ENCODE measurements around the gene C14orf132.
"Not testable (repeated sequence)": the region's sequence is repeated elsewhere in the genome, so short reads cannot be mapped to it uniquely, and the experiment has no call there.

C14orf132 gene

DNA sequence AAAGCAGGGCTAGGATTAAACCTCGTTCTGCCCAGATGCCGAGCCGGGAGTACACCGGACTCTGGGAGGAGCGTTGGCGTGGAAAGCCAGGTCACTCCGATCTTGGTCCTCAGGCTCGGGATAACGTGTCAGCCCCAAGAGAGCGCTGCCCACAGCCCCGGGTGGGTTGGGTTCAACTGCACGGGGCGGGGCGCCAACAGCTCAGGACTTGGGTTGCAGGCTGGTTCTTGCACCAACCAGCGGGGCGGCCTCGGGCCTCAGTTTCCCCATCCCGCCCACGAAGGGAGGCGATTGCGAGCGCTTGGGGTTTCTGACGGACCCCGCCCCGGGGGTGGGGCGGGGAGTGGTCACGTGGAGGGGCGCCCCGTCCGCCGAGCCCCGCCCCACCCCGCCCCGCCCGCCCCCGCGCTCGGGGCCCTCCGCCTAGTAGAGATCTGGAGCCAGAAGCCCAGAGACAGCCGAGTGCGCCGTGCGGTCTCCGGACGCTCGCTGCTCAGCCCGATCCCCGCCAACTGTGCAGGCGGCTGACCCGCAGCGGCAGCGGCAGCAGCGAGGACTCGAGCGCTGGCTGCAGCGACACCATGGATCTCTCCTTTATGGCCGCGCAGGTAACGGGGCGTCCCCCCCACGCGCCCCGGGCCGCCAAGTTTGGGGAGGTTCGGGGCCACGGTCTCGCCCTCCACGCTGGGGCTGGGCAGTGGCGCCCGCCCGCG, at the start of gene C14orf132:
TSS of gene C14orf132 (plus strand) at position 443 of the 713 bp plus-strand sequence. CDS start at position 582, 139 bp downstream.
- peak; percentile 72 to 74 for DNase-seq

DNA sequence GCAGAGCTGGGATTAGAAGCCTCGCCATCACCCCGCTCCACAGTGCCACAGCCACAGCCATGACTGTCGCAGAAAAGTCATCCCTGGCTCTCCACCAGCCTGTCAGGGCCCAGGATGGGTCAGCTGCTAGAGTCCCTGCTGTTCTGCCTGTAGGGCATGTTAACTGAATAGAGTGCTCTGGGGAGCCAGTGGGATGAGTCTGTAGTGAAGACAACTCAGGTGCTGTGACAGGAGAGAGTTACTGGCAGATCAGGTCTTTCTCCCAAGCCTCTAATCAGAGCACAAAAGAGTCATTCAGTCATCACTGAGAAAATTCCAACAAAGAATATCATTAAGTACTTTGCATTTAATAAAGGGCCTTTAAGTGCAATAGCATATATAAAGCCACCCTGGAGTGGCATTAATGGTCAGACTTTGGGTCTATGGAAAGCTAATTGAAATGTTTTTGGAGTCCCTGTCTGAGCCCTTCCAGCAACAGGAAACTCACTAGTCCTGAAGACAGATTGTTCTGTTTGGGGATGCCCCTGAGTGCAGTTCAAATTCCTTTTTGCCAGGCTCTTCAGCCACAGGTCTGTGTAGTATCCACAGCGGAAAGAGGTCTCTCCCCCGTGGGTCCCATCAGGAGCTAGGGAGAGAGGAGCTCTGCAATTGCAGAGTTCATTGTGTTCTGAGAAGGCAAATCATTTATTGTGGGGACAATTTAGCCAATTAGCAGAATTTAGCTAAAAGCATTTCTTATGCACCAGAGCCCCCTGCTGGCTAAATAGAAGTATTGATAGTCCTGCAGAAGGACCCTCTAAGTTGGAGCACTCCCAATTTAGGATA, 45.2 kb upstream of the C14orf132 start:
- DNase-seq = peak in 1 of 2 experiments; percentile 9

DNA sequence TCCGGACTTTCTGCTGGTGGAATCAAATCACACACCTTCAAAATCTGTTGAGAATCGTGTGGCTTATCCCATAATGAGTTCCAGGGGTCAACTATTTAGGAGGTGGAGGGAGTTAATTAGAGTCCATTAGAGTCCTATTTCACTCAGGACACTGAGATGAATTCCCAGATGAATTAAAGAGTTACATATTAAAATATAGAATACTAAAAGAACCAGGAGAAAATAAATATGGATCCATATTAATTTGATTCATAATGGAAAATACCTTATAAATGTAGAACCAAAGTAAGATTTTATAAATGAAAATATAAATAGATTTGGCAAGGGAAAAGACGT, 44.6 kb upstream of the C14orf132 start:
- DNase-seq = no peak

DNA sequence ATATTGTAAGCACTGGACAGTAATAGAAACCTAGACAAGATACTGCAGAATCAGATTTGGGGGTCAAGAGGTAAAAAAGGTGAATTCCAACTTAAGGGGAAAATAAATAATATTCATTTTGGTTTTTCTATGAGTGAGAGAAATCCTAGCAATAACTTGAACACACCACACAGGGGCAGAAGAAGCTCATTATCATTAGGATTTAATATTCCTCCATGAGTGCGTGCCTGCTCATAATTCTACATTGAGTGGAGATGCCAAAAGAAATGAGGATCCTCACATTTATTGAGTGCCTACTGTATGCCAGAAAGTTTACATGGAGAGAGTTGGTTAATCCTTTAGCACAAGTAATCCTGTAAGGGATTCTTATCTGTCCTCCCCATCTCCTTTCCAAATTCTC, 40.5 kb upstream of the C14orf132 start:
- no peak for DNase-seq

DNA sequence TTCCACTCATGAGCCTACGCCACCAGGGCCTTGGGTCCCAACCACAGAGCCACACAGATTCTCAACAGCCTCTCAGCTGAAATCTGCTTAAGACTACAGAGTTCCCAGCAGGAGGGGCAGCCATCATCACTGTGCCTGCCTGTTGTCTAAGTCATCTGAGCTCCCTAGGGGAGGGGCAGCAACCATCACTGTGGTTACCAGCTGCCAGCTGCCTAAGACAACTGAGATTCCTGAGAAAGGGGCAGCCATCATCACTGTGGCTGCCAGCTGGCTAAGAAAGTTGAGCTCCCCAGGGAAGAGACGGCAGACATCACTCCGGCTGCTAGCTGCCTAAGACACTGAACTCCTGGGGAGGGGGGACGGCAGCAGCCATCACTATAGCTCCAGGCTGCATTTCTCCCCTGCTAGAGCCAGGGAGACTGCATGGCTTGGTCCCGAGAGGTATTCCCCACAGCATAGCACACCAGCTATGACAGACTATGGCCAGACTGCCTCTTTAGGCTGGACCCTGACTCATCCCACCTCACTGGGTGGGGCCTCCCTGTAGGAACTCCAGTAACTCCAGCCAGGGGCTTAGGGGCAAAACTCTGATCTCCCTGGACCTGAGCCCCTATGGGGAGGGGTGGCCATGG, 37.2 kb upstream of the C14orf132 start:
- DNase-seq = no peak

DNA sequence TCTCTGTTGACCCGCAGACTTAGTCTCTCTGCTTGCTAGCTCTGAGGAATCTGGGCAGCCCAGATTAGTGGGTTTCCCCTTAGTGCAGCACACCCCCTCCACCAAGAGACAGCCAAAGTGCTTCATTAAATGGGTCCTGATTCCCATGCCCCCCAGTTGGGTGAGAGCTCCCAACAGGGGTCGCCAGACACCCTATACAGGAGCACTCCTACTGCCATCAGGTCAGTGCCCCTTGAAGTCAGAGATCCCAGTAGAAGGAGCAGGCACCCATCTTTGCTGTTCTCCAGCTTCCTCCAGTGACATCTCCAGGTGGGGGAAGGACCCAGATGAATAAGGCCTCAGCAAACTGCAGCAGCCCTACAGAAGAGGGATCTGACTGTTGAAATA, 36.7 kb upstream of the C14orf132 start:
- DNase-seq = no peak

DNA sequence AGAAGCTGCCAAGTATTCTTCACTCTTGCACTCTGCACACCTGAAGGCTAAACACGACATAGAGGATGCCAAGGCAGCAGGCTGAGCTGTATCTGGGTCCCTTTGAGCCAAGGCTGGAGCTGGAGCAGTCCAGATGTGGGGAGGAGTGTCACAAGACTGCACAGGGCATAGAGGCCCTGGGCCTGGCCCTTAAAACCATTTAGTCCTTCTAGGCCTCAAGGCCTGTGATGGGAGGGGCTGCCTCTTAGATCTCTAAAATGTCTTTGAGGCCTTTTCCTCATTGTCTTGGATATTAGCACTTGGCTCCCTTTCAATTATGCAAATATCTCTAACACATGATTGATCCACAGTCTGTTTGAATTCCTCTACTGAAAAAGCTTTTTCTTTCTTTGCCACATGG, 28.0 kb upstream of the C14orf132 start:
- no peak for DNase-seq

DNA sequence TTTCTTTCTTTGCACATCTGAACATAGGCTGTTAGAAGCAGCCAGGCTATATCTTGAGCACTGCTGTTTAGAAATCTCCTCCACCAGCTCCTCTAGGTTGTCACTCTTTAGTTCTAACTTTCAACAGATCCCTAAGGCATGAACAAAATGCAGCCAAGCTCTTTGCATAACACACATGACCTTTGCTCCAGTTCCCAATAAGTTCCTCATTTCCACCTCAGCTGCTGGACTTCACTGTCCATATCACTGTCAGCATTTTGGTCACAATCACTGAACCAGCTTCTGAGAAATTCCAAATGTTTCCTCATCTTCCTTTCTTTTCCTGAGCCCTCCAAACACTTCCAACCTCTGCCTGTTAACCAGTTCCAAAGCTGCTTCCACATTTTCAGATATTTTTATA, 27.6 kb upstream of the C14orf132 start:
- DNase-seq = no peak

DNA sequence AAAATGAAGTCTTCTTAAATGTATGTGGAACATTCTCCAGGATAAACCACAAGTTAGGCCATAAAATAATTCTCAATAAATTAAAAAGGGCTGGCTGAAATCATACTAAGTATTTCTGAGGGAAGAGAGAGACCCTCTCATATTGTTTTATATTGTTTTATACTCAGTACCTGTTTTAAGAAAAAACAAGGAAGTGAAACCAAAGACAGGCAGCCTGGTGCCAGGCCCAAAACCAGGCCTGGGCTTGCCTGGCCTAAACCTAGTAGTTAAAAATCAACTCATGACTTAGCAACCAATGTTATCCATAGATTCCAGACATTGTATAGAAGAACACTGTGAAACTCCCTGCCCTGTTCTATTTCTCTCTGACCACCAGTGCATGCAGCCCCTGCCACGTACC, 26.4 kb upstream of the C14orf132 start:
- not testable (repeated sequence) for DNase-seq

DNA sequence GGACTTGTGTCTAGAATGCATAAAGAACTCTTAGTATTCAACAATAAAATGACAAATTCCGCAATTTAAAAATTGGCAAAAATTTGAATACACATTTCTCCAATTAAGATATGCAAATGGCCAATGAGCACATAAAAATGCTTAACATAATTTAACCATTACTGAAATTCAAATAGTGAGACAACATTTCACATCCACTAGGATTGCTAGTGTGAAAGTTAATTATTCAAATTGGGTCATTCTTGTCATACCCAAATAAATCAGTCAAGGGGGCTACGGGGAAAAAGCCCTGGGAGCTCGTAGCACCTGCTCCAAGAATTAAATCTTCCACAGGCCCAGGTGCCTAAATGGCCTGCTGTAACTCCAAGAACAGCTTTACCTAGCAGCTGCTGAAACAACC, 25.0 kb upstream of the C14orf132 start:
- DNase-seq = no peak

DNA sequence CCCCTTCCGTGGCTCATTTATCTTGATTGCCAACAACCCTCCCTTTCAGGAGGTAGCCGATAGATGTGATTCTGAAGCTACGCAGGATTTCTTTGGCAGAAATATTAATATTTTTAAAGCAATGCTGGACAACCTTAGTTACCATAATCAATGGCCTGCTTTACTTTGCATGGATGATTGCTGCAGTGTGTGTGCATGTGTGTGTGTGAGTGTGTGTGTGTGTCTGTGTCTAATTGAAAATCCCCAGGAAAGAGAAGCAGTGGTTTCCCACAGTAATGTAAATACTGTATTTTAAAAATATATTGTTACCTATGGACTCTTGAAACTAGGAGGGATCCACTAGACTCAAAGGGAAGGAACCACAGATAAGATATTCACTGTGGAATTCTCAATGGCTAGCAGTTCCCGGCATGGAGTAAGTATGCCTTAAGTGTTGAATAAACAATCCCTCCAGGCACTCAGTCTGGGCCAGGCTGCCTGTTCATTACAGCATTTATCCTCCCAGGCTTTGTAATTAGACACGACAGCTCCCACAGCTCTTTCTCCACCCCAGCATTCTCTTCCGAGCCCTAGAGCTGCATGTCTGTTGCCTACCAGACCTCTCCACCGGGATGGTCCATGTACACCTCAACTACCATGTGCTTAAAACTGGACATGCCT, 22.5 kb upstream of the C14orf132 start:
- DNase-seq = no peak

DNA sequence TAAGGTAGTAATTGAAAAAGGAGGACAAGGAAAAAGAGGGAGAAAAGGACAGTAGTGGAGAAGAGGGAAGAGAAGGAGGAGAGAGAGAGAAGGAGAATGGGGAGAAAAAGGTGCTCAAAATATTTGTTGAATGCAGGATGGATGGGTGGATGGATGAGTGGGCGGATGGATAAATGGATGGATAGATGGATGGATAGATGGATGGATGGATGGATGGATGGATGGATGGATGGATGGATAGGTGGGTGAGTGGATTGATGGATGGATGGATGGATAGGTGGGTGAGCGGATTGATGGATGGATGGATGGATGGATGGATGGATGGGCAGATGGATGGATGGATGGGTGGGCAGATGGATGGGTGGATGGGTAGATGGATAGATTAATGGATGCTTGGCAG, 21.3 kb upstream of the C14orf132 start:
- no peak for DNase-seq

DNA sequence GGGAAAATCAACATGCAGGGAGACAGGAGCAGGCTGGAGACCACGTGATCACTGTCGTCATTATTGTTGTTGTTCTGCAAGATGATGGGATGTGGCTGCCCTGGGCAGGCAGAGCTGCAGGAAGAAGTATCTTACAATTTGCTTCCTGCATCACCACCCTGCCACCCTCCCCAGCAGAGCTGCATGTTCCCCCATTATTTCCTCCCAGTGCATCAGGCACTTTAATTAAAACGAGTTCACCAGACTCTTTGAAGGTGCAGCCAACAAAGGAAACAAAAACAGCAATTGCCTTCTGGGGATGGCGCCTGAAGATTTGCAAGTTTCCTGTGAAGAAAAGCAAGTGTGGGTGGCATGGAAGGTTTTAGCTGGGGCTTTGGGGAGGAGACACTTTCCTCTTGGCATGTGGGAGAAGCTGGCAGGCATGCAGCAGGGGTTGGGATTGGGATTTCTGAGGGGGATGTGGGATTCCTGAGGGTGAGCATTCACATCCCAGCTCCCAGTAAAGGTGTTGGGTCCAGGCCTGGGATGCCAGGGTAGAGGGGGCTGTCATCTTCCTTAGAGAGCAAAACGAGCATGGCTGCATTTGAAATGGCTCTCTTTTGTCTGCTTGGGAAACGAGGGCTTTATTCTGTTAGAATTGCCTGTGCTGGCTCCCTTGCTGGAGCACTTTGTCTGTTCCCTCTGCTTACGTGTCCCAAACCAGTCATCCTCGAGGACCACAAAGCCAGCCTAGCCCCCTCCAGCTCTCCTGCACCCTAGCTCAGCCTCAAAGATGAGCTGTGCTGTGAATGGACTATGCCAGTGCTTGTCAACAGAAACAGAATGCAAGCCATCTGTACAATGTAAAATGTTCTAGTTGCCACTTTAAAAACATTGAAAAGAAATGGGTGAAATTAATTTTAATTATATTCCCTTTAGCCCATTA, 11.5 kb upstream of the C14orf132 start:
- no peak for DNase-seq

DNA sequence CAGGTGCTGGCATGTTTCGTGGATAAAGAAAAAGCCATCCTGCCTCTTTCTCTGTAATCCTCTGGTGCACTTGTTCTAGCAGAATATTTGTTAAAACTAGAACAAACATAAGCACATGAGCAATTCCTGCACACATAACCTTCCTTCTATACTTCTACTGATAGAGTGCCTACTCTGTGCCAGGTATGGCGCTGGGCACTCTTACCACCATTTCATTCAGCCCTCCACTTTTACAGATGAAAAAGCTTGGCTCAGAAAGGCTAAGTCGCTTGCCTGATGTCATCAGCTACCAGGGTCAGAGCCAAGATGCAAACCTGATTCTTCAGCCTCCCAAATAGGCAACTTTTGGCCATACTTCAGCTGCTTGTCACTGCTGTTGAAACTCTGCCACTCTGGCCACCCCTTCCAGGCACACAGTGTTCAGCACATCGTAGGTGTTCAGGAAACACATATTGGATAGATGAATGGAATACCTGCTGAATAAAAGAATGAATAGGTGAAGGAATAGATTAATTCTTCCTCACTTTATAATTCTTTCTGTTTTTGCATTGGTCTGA, 10.0 kb upstream of the C14orf132 start:
- no peak for DNase-seq

DNA sequence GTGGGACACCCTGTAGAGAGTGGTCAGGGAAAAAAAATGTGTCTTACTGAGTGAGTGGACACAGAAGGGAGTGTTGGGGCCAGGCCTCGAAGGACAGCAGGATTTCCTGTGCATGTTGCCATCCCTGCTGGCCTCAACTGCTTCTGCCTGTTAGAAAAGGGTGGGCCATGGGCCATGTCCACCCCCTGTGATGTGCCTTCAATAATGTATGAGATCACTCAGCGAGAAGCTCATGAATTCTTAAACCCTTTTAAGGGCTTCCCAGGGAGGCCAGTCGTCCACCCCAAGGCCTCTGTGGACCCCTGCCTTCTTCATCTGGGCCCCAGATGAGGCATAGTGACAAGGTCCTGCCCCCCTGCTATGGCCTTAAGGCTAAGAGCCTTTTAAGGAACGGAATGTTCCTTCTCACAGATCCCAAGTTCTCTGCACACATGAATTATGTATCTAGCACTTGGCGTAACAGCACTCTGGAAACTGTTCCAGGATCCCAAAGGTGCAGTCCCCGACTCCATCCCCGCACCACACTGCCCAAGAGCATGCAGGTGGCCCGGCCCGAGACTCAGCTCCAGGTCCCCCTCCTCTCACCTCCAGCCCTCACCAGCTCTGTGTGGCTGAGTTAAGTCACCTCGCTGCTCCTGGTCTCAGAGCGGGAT, 8.9 kb upstream of the C14orf132 start:
- DNase-seq = no peak

DNA sequence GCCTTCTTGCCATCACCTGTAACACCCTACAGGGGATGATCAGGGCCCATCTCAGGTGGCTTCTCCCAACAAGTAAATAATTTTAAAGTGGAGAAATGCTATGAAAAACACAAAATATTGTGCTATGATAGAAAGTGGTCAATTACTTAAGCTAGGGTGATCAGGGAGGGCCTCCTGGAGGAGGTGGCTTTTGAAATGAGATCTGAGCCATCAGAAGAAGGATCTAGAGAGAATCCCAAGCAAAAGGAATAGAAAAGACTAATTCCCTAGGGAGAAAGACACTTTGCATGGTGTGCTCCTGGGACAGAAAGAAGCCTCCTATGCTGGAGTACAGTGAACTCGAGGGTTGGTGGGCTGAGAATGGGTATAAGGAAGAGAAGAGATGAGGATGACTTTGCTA, 7.5 kb upstream of the C14orf132 start:
- DNase-seq = no peak

DNA sequence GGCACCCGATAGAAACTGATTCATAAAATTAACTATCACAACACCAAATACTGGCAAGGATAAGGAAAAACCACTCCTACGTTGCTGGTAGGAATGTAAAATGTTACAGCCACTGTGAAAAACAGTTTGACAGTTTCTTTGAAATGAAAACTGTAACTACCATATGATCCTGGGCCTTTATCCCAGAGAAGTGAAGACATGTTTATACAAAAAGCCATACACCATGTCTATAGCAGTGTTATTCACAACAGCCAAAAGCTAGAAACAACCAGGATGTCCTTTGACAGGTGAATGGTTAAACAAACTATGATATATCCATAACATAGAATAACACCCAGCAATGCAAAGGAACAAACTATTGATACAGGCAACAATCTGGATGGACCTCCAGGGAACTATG, 3.7 kb upstream of the C14orf132 start:
- DNase-seq = no peak

DNA sequence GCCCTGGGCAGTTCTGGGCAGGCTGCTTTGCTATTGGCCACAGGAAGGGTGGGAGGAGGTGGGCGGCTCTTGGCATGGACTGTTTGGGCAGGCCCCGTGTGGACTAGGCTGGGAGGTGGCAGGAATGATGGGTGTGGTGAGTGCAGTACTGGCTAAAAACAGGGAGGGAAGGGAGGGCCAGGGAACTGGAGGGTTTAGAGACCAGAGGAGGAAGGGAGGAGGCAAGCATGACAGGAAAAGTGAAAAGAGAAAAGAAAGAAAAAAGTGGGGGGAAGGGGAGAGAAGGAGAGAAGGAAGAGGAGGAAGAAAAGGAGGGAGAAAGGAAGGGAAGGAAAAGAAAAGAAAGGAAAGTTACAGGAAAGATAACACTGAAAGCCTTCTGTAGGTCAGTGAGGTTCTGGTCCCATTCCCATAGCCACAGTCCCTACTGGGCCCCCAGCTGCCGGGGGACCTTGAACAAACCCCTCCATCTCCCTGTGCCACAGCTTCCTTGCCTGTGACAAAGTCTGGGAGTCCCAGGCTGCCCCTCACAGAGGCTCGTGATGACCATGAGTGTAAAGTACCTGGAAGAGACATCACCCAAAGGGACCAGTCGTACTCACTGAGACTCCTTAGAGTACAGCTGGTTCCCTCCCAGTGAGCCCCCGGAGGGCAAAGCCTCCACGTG, 1.1 kb upstream of the C14orf132 start:
- no peak for DNase-seq

DNA sequence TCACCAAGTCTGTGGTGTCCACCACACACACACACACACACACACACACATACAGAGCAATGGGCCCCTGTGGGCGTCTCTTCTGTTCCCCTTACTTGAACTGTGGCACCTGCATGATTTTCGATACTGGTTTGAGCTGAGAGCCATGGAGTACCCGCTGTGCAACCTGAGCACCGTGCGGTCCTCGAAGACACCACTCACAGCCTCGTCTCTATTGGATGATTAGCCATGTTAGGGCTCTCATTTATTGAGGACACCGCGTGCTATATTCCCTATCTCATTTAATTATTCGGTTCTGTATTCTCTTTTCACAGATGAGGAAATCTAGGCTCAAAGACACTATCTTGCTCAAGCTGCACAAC, 623 bp upstream of the C14orf132 start:
- DNase-seq = peak in 1 of 2 experiments; percentile 2

DNA sequence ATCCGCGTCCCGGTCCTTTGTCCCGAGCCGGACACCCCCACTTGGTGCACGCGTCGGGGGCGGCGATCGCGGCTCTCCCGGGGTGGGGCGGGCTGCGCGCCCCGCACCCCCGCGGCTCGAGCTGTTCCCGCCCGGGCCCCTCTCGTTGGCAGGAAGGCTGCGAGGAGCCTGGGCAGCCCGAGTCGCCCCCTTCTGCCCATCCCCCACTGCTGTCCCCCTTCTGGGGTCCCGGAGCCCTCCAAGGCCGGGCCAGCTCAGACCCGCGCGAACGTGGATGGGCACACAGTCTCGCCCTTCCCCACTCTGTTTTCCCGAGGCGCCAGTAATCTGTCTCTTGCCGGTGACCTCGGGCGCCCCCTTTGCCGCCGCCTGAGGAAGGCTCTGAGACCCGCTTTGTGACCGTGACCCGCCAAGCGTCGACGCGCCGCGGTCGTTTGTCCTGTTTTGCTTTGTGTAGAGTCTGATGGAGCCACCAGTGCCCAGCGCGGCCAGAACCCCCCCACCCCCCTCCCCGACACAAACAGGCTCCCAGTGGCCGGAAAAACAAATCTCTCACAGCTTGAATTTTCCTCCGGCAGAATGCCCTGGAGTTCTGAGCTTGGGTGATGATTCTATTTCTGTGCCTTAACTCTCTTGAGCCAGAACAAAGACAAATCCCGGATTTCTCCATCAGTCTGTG, 610 bp downstream of the C14orf132 start:
- peak; percentile 20 to 30 for DNase-seq

All from activated CD4-positive, alpha-beta T cell treated with anti-CD3 and anti-CD28 coated beads, Interleukin-2, amount 50 U/mL, for 48 hours (primary cell).